Kidney (tissue), 14 donors: ENCODE results near the gene ZNF385C. TPM values are rescaled to one million over a fixed set of nuclear protein-coding genes. Genes with fewer than 3 reads are reported as not detected.

Source experiments
- DNase-seq, 5 donors: peaks; one replicate each; pipeline ENCODE4 v3.0.0-alpha.2; 2013 to 2020
- FAIRE-seq: peaks from 2 replicates; lab custom pipeline; 2012; peaks lifted over from hg19 to GRCh38; lab: Jason Lieb, UNC
- H3K27ac ChIP-seq, 2 donors: one replicate each; pipeline ENCODE4 v1.7.0; 2013; ENCODE audit warnings: low read depth in 2 of 2, low read length in 2 of 2, inconsistent platforms in 1 of 2
- H3K27me3 ChIP-seq: one replicate; pipeline ENCODE4 v1.7.1; 2013; ENCODE audit warnings: low read length, inconsistent platforms; ENCODE audit not compliant: control insufficient read depth, insufficient read depth
- H3K36me3 ChIP-seq, 3 donors: one replicate each; pipeline versions ENCODE4 v1.7.0 to v1.7.1; 2013; ENCODE audit warnings: low read length in 3 of 3, control low read depth in 1 of 3, inconsistent platforms in 1 of 3; ENCODE audit not compliant: insufficient read depth in 3 of 3, control insufficient read depth in 2 of 3
- H3K4me1 ChIP-seq, 3 donors: one replicate each; pipeline versions ENCODE4 v1.7.0 to v1.7.1; 2013; ENCODE audit warnings: low read length in 3 of 3, inconsistent platforms in 1 of 3, low read depth in 1 of 3; ENCODE audit not compliant: control insufficient read depth in 2 of 3, insufficient read depth in 2 of 3
- H3K4me3 ChIP-seq, 3 donors: one replicate each; pipeline versions ENCODE4 v1.7.0 to v1.8.1; 2013; ENCODE audit warnings: low read length in 3 of 3, control low read depth in 1 of 3, inconsistent platforms in 1 of 3
- H3K9ac ChIP-seq, 3 donors: one replicate each; pipeline versions ENCODE4 v1.7.0 to v1.7.1; 2013; ENCODE audit warnings: low read length in 3 of 3, control low read depth in 1 of 3, inconsistent platforms in 1 of 3
- H3K9me3 ChIP-seq, 3 donors: one replicate each; pipeline versions ENCODE4 v1.7.0 to v1.7.1; 2013; ENCODE audit warnings: low read length in 3 of 3, control low read depth in 1 of 3, inconsistent platforms in 1 of 3; ENCODE audit not compliant: control insufficient read depth in 2 of 3, insufficient read depth in 1 of 3
- CTCF ChIP-seq: IDR thresholded peaks from 3 replicates; pipeline ENCODE4 v1.5.1; 2012; ENCODE audit warnings: mild to moderate bottlenecking, moderate library complexity, borderline replicate concordance; ENCODE audit not compliant: insufficient read depth; ENCODE audit errors: extremely low read depth
- intact Hi-C: fragments of 100-400 bp; cut with DNase I; formaldehyde crosslinking; loops from one replicate; pipeline ENCODE4 v1.11.1; 2022
- polyA plus RNA-seq: library from polyadenylated mRNA; stranded (reverse); fragments of 350-450 nt; fragmentation: Illumina TruSeq; extraction: RNeasy Lipid Tissue Mini Kit (QIAGEN cat#74804); gene quantifications from one replicate; pipeline ENCODE4 v1.2.3, GENCODE V29; 2014; ENCODE audit warnings: low read depth, low replicate concordance; ENCODE audit not compliant: insufficient read depth
- total RNA-seq: library from RNA; stranded (reverse); fragmentation: NEBNext Ultra II Directional; extraction: Animal tissue kit (Norgen Biotek cat#: 25700); gene quantifications from one replicate; pipeline ENCODE4 v1.2.1, GENCODE V29; 2021
- donor health status: control.
- donor health status: control.
- donor health status: control.
- donor health status: control.
- donor health status: control.
- donor health status: DM: yes; HTN: yes; CAD: no.
- donor health status: Normal renal cell carcinoma (clear cell type).

Gene ZNF385C
- total and polyA plus RNA-seq, 2 donors from 2014 or later: 1.1 to 1.2 TPM

GRCh38 chr17:42119301-42119700, 21.0 kb upstream of the ZNF385C start:
- Histone ChIP-seq H3K4me3 (no peak overlapping the region), H3K9me3 (no peaks in the 10 kb centered on the region), H3K27me3 (no peaks in the 10 kb centered on the region), H3K4me1 (peaks cover 0 to 9% (median 6%) of the 10 kb centered on the region in 3 donors), H3K9ac (no peak overlapping the region), H3K27ac (no peak overlapping the region), H3K36me3 (peaks cover 0 to 9% (median 2%) of the 10 kb centered on the region in 3 donors)
- FAIRE-seq (no peak), DNase-seq (no peak)
- intact Hi-C loops: loop anchor here (5.0 kb wide), 1 partner anchor 157 kb away; no protein-coding TSS in a partner anchor
- TF ChIP-seq CTCF: no peak

DNA sequence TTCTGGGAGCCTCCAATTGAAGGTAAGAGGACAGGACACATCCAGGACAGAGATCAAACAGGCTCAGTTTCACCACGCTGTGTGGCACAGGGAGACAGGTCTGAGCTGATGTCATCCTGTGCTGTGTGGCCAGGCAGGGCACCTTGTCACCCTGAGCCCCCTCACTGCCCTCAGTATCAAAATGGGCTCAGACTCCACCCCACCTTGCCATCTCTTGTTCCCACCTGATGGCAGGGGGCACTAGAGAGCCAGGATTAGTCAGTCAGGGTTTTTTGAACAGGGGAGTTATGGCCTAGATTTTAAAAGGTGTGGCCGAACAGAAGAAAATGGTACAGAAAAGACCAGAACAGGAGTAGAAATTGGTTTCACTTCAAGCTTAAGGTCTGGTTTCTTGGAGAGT, 20.3 kb upstream of the ZNF385C start:
- H3K36me3 ChIP-seq: peaks cover 0 to 9% (median 2%) of the 10 kb centered on the region in 3 donors
- FAIRE-seq: no peak
- H3K4me1 ChIP-seq: peaks cover 0 to 9% (median 6%) of the 10 kb centered on the region in 3 donors
- intact Hi-C loops: loop anchor here (5.0 kb wide), 1 partner anchor 156 kb away; no protein-coding TSS in a partner anchor
- DNase-seq: no peak
- H3K27ac ChIP-seq: no peak overlapping the region
- H3K9me3 ChIP-seq: no peaks in the 10 kb centered on the region
- peak; percentile 37 for TF ChIP-seq CTCF
- H3K9ac ChIP-seq: no peak overlapping the region
- no peak overlapping the region for H3K4me3 ChIP-seq
- no peaks in the 10 kb centered on the region for H3K27me3 ChIP-seq

GRCh38 chr17:42118126-42118510, 19.8 kb upstream of the ZNF385C start:
- DNase-seq: no peak
- H3K4me3 ChIP-seq: no peak overlapping the region
- H3K9ac ChIP-seq: no peak overlapping the region
- no peaks in the 10 kb centered on the region for H3K9me3 ChIP-seq
- peaks cover 0 to 9% (median 2%) of the 10 kb centered on the region in 3 donors for H3K36me3 ChIP-seq
- peaks cover 0 to 10% (median 7%) of the 10 kb centered on the region in 3 donors for H3K4me1 ChIP-seq
- no peaks in the 10 kb centered on the region for H3K27me3 ChIP-seq
- no peak for FAIRE-seq
- no peak for TF ChIP-seq CTCF
- H3K27ac ChIP-seq: no peak overlapping the region
- intact Hi-C loops: loop anchor here (5.0 kb wide), 1 partner anchor 156 kb away; no protein-coding TSS in a partner anchor
